Occipital lobe (tissue), 2 donors: ENCODE measurements around the gene CD320. TPM values are rescaled to one million over a fixed set of nuclear protein-coding genes. Genes with fewer than 3 reads are reported as not detected.
"Not testable (repeated sequence)": the region's sequence is repeated elsewhere in the genome, so short reads cannot be mapped to it uniquely, and the experiment has no call there.

ENCODE experiments used
- DNase-seq: peaks from one replicate; lab custom pipeline; 2025; lab: John Stamatoyannopoulos, UW
- total RNA-seq: library from RNA; depleted of rRNA; stranded (reverse); fragments of >200 nt; gene quantifications from one replicate; pipeline ENCODE4 v1.2.3, GENCODE V29; 2014

The CD320 gene
- total RNA-seq, 1 donor from 2014 or later: 13.4 TPM

DNA sequence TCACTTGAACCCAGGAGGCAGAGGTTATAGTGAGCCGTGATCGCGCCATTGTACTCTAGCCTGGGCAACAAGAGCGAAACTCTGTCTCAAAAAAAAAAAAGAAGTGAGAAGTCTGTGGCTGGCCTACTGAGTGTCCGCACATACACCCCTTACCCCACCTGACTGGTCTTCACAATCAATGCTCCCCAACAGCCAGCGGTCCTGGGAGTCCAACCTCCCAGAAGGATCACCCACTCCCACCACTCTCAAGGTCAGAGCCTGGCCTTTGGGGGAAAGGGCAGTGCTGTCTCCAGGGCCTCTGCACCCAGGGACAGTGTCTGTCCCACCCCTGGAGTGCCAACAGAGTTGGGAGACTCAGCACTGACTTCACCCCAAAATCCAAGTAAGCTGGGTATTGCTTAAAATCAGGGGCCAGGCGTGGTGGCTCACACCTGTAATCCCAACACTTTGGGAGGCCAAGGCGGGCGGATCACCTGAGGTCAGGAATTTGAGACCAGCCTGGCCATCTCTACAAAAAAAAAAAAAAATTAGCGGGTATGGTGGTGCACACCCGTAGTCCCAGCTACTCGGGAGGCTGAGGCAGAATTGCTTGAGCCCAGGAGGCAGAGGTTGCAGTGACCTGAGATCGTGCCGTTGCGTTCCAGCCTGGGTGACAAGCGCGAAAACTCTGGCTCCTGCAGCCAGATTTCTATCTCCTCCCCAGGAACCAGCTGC is 2.3 kb upstream of the CD320 start:
- no peak for DNase-seq

DNA sequence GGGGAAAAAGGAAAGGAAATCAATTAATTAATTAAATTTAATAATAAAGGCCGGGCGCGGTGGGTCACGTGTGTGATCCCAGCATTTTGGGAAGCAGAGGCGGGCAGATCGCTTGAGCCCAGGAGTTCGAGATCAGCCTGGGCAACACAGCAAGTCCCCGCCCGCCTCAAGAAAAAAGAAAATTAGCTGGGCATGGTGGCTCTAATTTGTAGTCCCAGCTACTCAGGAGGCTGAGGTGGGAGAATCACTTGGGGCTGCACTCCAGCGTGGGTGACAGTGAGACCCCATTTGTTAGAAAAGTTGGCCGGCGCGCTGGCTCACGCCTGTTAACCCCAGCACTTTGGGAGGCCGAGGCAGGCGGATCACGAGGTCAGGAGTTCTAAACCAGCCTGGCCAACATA is 733 bp upstream of the CD320 start:
- DNase-seq: no peak

DNA sequence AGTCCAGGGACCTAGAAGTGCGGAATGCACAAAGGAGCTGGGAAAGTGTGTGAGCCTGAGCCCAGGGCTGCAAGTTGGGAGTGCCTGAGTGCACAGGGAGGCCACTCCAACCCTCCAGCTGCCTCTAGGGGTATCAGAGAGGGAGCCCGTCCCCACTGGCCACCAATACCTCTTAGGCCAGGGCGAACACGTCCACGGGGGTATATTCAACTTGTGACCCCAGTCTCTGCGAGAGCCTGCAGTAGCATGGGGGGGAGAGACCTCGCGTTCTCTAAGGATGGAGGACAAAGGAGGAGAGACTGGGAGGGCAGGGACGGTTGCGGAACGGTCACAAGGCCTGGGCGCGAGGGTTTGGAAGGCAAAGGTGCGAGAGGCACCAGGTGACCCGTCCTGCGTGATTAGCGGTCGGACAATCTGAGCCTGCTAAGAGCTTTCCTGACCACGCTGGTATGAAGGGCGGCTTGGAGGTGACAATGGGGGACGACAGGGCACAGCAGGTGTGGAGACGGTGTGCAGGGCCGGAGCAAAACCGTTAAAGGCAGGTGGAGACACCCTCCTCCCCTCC is 676 bp downstream of the CD320 start:
- DNase-seq: no peak

DNA sequence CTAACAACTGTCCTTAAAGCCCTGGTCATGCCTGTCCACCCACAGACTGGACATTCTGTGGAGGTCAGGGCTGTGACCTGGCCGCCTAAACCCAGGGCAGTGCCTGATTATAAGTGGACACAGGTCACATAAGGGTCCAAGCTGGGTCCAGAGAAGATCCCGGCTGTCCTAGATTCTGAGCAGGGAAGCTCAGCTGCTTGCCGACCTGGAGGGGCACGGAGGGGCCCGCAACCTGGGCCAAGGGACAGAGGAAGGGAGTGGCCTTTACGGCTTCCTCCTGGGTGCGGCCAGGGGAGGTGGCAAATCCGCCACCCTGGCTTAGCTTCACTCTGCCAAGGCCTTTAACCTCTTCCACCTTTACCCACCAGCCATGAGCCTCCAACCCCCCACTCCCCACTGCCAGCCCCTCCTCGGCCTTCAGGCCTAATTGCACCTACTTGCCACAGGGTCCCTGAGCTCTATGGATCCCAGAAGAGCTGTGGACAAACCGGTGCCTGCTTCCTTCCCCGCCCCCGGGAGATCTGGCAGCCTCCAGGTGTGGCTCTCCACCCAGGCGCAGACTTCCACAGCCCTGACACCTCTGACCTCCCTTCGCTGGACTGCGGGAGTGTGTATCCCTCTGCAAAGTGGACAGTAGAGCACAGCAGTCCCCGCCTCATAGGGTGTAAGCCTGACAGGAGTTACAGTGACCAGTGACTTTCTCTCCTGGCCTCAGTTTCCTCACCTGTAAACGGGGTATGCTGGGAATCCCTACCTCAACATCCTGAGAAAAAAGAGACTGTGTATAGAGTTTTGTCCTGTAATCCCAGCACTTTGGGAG is 1.7 kb downstream of the CD320 start:
- DNase-seq: no peak

- DNase-seq: no peak
Measured at GRCh38 chr19:8305798-8306197, 2.4 kb downstream of the CD320 start.

- DNase-seq: no peak
Measured at GRCh38 chr19:8304841-8305621, 3.1 kb downstream of the CD320 start.

DNA sequence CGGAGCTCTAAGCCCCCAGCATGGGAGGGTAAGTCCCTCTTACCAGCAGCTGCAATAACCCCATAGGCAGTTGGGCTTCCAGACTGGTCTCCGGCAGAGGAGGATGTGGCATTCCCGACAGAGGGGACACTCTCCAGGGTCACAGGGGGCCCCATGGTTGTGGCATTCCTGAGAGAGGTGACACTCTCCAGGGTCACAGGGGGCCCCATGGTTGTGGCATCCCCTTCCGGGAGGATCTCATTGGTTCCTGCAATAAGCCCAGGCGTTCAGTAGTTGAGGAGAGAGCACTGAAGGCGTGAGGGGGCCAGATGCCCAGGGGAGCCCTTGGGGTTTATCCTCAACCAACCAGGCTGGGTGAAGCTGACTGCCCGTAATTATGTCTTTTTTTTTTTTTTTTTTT is 5.4 kb downstream of the CD320 start:
- no peak for DNase-seq

- DNase-seq: no peak
Measured at GRCh38 chr19:8302357-8302691, 5.8 kb downstream of the CD320 start.

DNA sequence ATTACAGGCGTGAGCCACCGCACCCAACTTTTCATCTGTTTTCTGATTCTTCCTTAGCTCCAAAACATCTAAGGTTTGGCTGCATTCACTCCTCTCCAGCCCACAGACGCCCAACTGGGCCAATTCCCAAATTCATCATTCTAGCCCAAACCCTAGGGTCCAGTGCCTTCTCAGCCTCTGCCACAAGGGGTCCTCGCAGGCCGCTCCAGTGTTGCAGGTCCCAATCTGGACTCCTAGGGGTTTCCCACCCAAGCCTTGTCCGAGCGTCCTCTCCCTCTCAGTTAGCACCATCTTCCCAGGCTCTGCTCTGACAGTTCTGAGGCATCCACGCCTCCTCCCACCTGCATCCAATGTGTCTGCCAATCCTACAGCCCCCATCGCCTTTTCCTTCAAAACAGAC is 16.8 kb downstream of the CD320 start:
- not testable (repeated sequence) for DNase-seq

DNA sequence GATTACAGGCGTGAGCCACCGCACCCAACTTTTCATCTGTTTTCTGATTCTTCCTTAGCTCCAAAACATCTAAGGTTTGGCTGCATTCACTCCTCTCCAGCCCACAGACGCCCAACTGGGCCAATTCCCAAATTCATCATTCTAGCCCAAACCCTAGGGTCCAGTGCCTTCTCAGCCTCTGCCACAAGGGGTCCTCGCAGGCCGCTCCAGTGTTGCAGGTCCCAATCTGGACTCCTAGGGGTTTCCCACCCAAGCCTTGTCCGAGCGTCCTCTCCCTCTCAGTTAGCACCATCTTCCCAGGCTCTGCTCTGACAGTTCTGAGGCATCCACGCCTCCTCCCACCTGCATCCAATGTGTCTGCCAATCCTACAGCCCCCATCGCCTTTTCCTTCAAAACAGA is 31.6 kb downstream of the CD320 start:
- DNase-seq: not testable (repeated sequence)

DNA sequence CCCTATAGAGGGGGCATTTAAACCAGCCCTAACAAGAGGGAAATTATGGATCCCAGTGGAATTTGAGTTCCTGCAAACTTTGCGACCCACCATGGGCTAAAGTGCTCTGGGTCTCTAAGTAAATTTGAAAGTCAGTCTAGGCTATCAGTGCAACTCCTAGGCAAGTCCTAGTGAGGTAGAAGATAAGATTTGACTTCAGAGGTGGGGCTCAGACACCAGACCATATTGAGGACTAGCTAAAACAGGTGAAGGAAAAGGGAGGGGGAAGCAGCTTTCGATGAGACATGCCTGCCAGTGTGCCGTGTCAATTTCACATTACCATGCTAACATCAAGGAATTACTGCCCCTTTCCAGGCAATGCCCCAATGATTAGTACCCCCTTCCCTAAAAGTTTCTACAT is 38.4 kb downstream of the CD320 start:
- no peak for DNase-seq

GRCh38 chr19:8265872-8266271 is 42.3 kb downstream of the CD320 start:
- DNase-seq: no peak

GRCh38 chr19:8264248-8264647 is 43.9 kb downstream of the CD320 start:
- not testable (repeated sequence) for DNase-seq

- DNase-seq: no peak
Measured at GRCh38 chr19:8262431-8262830, 45.7 kb downstream of the CD320 start.

DNA sequence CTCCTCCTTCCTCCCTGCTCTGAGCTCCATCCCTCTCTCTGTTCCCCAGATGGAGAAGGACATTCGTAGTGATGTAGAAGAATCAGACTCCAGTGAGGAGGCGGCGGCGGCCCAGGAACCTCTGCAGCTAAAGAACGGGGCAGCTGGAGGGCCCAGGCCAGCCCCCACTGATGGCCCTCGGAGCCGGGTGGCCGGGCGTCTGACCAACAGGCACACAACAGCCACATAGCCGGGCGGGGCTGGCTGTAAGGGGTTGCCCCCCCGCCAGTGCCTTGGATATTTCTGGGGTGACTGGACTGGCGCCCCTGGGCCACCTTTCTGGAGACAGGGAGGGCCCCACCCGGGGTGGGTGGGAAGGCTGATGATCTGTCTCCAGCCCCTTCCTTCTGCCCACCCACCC is 46.3 kb downstream of the CD320 start:
- no peak for DNase-seq

GRCh38 chr19:8261347-8261746 is 46.8 kb downstream of the CD320 start:
- DNase-seq: no peak

DNA sequence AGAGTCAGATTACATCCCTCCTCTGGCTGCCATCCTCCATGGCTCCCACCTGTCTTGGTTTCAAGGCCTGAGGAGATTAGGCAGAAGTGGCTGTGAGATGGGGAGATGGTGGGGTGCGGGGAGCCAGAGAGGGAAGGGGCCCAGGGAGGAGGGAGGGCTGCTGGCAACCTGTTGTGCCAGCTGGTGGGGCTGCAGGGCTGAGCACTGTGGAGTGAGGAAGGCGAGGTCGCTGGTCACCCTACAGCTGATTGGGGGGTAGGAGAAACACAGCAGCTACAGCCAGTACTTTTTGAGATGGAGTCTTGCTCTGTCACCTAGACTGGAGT is 48.3 kb downstream of the CD320 start:
- DNase-seq: no peak

DNA sequence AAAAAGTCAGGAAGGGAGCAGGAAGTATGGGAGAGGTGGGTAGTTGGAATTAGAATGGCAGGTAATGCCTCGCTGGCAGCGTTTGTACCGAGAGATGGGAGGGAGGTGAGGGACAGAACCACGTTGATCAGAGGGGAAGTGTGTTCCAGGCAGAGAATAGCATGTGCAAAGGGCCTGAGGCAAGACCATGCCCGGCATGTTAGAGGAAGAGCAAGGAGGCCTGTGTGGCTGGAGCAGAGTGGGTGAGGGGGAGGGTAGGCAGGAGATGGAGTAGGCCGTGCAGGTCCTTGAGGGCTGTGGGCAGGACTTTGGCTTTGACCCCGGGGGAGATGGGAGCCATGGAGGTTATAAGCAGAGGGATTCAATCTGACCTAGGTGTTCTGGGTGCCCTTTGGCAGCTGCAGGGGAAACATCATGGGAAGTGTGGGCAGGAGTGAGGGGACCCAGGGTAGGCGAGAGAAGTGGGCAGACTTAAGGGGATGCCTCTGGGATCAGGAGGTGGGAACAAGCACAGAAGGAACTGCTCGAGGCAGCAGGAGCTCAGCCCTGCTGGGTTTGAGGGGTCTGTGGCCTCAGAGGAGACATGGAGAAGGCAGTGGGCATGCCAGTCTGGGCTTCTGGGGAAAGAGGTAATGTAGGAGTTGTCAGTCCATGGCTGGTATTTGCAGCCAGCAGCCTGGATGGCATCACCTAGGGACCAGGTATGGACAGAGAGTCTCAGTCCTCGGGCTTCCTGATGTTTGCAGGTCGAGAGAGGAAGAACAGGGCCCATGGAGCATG is 48.8 kb downstream of the CD320 start:
- no peak for DNase-seq

GRCh38 chr19:8257052-8257443 is 51.1 kb downstream of the CD320 start:
- DNase-seq: no peak

DNA sequence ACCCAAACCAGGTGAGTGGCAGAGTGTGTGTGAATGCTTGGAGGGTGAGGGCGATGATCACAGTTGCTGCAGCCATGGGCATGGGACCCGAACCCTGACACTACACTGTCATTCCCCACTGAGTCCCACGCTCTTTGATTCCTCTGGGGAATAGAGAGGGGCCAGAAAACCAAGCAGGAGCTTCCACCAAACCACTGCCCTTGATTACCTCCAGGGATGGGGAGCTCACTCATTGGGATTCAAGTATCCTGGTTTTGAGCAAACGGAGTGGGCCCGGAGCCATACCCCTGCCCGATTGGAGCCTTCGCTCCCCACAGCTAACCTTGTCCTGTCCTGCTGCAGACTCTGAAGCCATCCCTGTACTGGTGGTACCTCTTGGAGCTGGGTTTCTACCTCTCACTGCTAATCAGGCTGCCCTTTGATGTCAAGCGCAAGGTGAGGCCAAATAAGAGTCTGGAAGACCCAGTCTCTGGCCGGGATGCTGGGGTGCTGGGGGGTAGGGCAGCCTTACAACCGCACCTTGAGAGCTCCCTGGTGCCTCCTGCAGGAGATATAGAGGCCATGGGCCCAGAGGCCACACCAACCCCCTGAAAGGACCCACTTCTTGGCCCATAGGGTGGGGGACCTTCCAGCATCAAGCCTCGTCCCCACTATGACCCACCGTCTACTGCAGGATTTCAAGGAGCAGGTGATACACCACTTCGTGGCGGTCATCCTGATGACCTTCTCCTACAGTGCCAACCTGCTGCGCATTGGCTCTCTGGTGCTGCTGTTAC is 51.7 kb downstream of the CD320 start:
- DNase-seq: no peak
